WTC11 (cell line): Measurements from ENCODE around the gene UBE3A. TPM values are rescaled to one million over a fixed set of nuclear protein-coding genes. Genes with fewer than 3 reads are reported as not detected.

Experiments used
- ATAC-seq: fragments of 200-7000 bp; cut with Tn5 transposase; 2 replicates; pipeline ENCODE4 v1.10.0; 2021; ENCODE audit warnings: mild to moderate bottlenecking, moderate library complexity
- CTCF ChIA-PET: fragments of 300-600 bp; sonication (Branson Sonifier 250); formaldehyde crosslinking; loops from one replicate; lab custom pipeline; 2021; ENCODE audit warnings: antibody characterized with exemption; lab: Charles Lee
- POLR2A ChIA-PET: fragments of 350-600 bp; sonication (Branson Sonifier 250); formaldehyde crosslinking; loops from one replicate; lab custom pipeline; 2021; ENCODE audit warnings: antibody characterized with exemption; lab: Charles Lee
- DNase-seq: peaks from one replicate; pipeline ENCODE4 v3.0.0; 2021; ENCODE audit warnings: low spot score
- H3K27ac Mint-ChIP-seq: 2 replicates; pipeline ENCODE4 v1.8.0; 2021; ENCODE audit warnings: mixed read lengths
- H3K27me3 Mint-ChIP-seq: 2 replicates; pipeline ENCODE4 v1.8.0; 2021; ENCODE audit warnings: low read depth, mild to moderate bottlenecking, moderate library complexity, mixed read lengths
- H3K36me3 Mint-ChIP-seq: 2 replicates; pipeline ENCODE4 v1.8.0; 2021; ENCODE audit warnings: mixed read lengths
- H3K4me1 Mint-ChIP-seq: 2 replicates; pipeline ENCODE4 v1.8.0; 2022; ENCODE audit warnings: mixed read lengths
- H3K4me3 Mint-ChIP-seq: 2 replicates; pipeline ENCODE4 v1.8.0; 2021; ENCODE audit warnings: mild to moderate bottlenecking, moderate library complexity, mixed read lengths
- H3K9me3 Mint-ChIP-seq: 2 replicates; pipeline ENCODE4 v1.8.0; 2021; ENCODE audit warnings: mixed read lengths
- ELF4 ChIP-seq: sonication (generic); formaldehyde crosslinking; IDR thresholded peaks from 2 replicates; pipeline ENCODE4 v1.8.1; 2022; ENCODE audit warnings: low read depth, mild to moderate bottlenecking, moderate library complexity, missing genetic modification reagents
- FOXP1 ChIP-seq: sonication (generic); formaldehyde crosslinking; IDR thresholded peaks from 2 replicates; pipeline ENCODE4 v1.8.0; 2022; ENCODE audit warnings: missing genetic modification reagents, mild to moderate bottlenecking, moderate library complexity, borderline replicate concordance
- HMGA2 ChIP-seq: fragments of 250-450 bp; sonication (Bioruptor Pico); IDR thresholded peaks from 2 replicates; pipeline ENCODE4 v1.4.0; 2021; ENCODE audit warnings: mild to moderate bottlenecking, moderate library complexity
- MYBL2 ChIP-seq: sonication (generic); formaldehyde crosslinking; IDR thresholded peaks from 2 replicates; pipeline ENCODE4 v1.8.1; 2023; ENCODE audit warnings: mild to moderate bottlenecking, moderate library complexity, missing genetic modification reagents
- PRRX2 ChIP-seq: fragments of 250-450 bp; sonication (Bioruptor Pico); IDR thresholded peaks from 2 replicates; pipeline ENCODE4 v1.8.0; 2021; ENCODE audit warnings: mild to moderate bottlenecking
- SMAD3 ChIP-seq: sonication (generic); formaldehyde crosslinking; IDR thresholded peaks from 2 replicates; pipeline ENCODE4 v1.8.0; 2022; ENCODE audit warnings: missing genetic modification reagents, mild to moderate bottlenecking, borderline replicate concordance
- SP1 ChIP-seq: sonication (generic); formaldehyde crosslinking; conservative IDR thresholded peaks from 2 replicates; pipeline ENCODE4 v1.8.1; 2022; ENCODE audit warnings: missing genetic modification reagents
- TEAD1 ChIP-seq: sonication (generic); formaldehyde crosslinking; IDR thresholded peaks from 2 replicates; pipeline ENCODE4 v1.8.0; 2022; ENCODE audit warnings: mild to moderate bottlenecking, missing genetic modification reagents
- ZBTB21 ChIP-seq: sonication (generic); formaldehyde crosslinking; IDR thresholded peaks from 2 replicates; pipeline ENCODE4 v1.8.1; 2023; ENCODE audit warnings: mild to moderate bottlenecking, missing genetic modification reagents, borderline replicate concordance
- ZNF219 ChIP-seq: sonication (generic); formaldehyde crosslinking; IDR thresholded peaks from 2 replicates; pipeline ENCODE4 v1.8.0; 2023; ENCODE audit warnings: missing genetic modification reagents, mild to moderate bottlenecking, borderline replicate concordance
- total RNA-seq: library from RNA; stranded (reverse); gene quantifications from 3 replicates; pipeline ENCODE4 v1.2.3, GENCODE V29; 2021
- TF ChIP-seq, protein P1 (sequence below): sonication (generic); formaldehyde crosslinking; conservative IDR thresholded peaks from 2 replicates; pipeline ENCODE4 v1.8.1; 2023; ENCODE audit warnings: mild to moderate bottlenecking, low read depth, missing genetic modification reagents, moderate library complexity
- TF ChIP-seq, protein P2 (sequence below): sonication (generic); formaldehyde crosslinking; IDR thresholded peaks from 2 replicates; pipeline ENCODE4 v1.8.1; 2023; ENCODE audit warnings: mild to moderate bottlenecking, missing genetic modification reagents, moderate library complexity
- TF ChIP-seq, protein P3 (sequence below): sonication (generic); formaldehyde crosslinking; IDR thresholded peaks from 2 replicates; pipeline ENCODE4 v1.8.1; 2022; ENCODE audit warnings: missing genetic modification reagents, borderline replicate concordance
- TF ChIP-seq, protein P4 (sequence below): fragments of 250-450 bp; sonication (Bioruptor Pico); IDR thresholded peaks from 2 replicates; pipeline ENCODE4 v1.9.0; 2021; ENCODE audit warnings: moderate library complexity, mild to moderate bottlenecking, inconsistent platforms, borderline replicate concordance
- TF ChIP-seq, protein P5 (sequence below): sonication (generic); formaldehyde crosslinking; IDR thresholded peaks from 2 replicates; pipeline ENCODE4 v1.8.1; 2022; ENCODE audit warnings: mild to moderate bottlenecking, moderate library complexity, missing genetic modification reagents
- TF ChIP-seq, protein P6 (sequence below): sonication (generic); formaldehyde crosslinking; IDR thresholded peaks from 2 replicates; pipeline ENCODE4 v1.8.0; 2022; ENCODE audit warnings: mild to moderate bottlenecking, missing genetic modification reagents
- TF ChIP-seq, protein P7 (sequence below): sonication (generic); formaldehyde crosslinking; IDR thresholded peaks from 2 replicates; pipeline ENCODE4 v1.8.0; 2023; ENCODE audit warnings: missing genetic modification reagents
- TF ChIP-seq, protein P8 (sequence below): sonication (generic); formaldehyde crosslinking; conservative IDR thresholded peaks from 2 replicates; pipeline ENCODE4 v1.8.1; 2022; ENCODE audit warnings: mild to moderate bottlenecking, missing genetic modification reagents
- TF ChIP-seq, protein P9 (sequence below): sonication (generic); formaldehyde crosslinking; IDR thresholded peaks from 2 replicates; pipeline ENCODE4 v1.8.1; 2022; ENCODE audit warnings: low read depth, missing genetic modification reagents, borderline replicate concordance

UBE3A gene
- total RNA-seq, 1 experiment from 2014 or later = 120 TPM

DNA sequence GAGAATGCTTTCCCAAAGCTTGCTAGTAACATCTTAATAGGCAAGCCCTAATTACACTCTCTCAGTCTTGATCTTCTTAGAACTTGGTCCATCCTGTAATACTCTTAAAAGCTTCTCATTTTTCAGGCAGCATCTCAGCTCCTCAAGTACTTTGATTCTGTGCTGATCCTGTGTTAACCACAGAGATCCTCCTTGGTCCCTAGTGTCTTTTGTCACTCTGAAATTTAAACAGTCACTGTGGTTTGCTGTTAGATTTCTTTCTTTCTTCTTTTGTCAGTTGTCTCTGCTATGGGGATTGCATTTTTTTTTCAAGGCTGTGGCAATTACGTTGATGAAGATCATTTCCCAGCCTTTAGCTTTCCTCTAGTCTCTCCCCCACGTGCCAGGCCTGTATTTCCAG, 26.0 kb upstream of the UBE3A start:
- TF ChIP-seq, protein P1, sequence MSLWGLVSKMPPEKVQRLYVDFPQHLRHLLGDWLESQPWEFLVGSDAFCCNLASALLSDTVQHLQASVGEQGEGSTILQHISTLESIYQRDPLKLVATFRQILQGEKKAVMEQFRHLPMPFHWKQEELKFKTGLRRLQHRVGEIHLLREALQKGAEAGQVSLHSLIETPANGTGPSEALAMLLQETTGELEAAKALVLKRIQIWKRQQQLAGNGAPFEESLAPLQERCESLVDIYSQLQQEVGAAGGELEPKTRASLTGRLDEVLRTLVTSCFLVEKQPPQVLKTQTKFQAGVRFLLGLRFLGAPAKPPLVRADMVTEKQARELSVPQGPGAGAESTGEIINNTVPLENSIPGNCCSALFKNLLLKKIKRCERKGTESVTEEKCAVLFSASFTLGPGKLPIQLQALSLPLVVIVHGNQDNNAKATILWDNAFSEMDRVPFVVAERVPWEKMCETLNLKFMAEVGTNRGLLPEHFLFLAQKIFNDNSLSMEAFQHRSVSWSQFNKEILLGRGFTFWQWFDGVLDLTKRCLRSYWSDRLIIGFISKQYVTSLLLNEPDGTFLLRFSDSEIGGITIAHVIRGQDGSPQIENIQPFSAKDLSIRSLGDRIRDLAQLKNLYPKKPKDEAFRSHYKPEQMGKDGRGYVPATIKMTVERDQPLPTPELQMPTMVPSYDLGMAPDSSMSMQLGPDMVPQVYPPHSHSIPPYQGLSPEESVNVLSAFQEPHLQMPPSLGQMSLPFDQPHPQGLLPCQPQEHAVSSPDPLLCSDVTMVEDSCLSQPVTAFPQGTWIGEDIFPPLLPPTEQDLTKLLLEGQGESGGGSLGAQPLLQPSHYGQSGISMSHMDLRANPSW (CRISPR knock-in tag) = no peak
- TF ChIP-seq MYBL2 (CRISPR knock-in tag) (no peak), HMGA2 (CRISPR knock-in tag) (no peak), ZNF219 (CRISPR knock-in tag) (no peak)
- TF ChIP-seq, protein P2, sequence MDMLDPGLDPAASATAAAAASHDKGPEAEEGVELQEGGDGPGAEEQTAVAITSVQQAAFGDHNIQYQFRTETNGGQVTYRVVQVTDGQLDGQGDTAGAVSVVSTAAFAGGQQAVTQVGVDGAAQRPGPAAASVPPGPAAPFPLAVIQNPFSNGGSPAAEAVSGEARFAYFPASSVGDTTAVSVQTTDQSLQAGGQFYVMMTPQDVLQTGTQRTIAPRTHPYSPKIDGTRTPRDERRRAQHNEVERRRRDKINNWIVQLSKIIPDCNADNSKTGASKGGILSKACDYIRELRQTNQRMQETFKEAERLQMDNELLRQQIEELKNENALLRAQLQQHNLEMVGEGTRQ (CRISPR knock-in tag) = no peak
- peaks cover 5% of the 10 kb centered on the region for H3K9me3 Mint-ChIP-seq
- H3K4me3 Mint-ChIP-seq = no peak overlapping the region
- ChIA-PET CTCF (no interaction called here), POLR2A (no interaction called here)
- H3K27me3 Mint-ChIP-seq = no peaks in the 10 kb centered on the region; the same call in 1 of the 2 replicates
- ATAC-seq (no peak), DNase-seq (no peak)
- no peak overlapping the region for H3K27ac Mint-ChIP-seq
- H3K36me3 Mint-ChIP-seq = no peaks in the 10 kb centered on the region
- H3K4me1 Mint-ChIP-seq = no peaks in the 10 kb centered on the region

DNA sequence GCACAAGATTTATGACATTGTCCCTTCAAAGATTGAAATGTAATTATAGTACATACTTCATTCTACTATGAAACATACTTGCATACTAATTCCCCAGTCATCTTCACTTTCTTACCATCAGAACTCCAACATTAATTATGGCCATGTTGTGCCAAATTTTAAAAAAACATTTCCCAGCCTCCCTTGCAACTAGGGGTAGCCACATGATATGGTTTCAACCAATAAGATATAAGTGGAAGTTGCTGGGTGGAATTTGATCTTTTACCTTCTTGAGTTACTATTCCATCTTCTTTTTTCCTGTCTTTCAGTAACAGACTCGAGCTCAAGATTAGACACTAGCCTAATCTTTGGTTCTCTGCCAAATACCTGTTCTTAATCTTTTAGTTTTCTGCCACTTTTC, 25.6 kb upstream of the UBE3A start:
- ChIA-PET POLR2A (no interaction called here), CTCF (no interaction called here)
- no peaks in the 10 kb centered on the region for H3K36me3 Mint-ChIP-seq
- DNase-seq (no peak), ATAC-seq (no peak)
- no peak overlapping the region for H3K4me3 Mint-ChIP-seq
- H3K4me1 Mint-ChIP-seq = no peaks in the 10 kb centered on the region
- H3K27ac Mint-ChIP-seq = no peak overlapping the region
- H3K27me3 Mint-ChIP-seq = no peaks in the 10 kb centered on the region; the same call in 1 of the 2 replicates
- H3K9me3 Mint-ChIP-seq = peaks cover 5% of the 10 kb centered on the region
- TF ChIP-seq ELF4 = no peak
- TF ChIP-seq, protein P3, sequence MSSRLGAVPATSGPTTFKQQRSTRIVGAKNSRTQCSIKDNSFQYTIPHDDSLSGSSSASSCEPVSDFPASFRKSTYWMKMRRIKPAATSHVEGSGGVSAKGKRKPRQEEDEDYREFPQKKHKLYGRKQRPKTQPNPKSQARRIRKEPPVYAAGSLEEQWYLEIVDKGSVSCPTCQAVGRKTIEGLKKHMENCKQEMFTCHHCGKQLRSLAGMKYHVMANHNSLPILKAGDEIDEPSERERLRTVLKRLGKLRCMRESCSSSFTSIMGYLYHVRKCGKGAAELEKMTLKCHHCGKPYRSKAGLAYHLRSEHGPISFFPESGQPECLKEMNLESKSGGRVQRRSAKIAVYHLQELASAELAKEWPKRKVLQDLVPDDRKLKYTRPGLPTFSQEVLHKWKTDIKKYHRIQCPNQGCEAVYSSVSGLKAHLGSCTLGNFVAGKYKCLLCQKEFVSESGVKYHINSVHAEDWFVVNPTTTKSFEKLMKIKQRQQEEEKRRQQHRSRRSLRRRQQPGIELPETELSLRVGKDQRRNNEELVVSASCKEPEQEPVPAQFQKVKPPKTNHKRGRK (CRISPR knock-in tag) = no peak
- no peak for TF ChIP-seq FOXP1
- TF ChIP-seq, protein P4, sequence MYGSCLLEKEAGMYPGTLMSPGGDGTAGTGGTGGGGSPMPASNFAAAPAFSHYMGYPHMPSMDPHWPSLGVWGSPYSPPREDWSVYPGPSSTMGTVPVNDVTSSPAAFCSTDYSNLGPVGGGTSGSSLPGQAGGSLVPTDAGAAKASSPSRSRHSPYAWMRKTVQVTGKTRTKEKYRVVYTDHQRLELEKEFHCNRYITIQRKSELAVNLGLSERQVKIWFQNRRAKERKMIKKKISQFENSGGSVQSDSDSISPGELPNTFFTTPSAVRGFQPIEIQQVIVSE (CRISPR knock-in tag) = no peak
- TF ChIP-seq, protein P5, sequence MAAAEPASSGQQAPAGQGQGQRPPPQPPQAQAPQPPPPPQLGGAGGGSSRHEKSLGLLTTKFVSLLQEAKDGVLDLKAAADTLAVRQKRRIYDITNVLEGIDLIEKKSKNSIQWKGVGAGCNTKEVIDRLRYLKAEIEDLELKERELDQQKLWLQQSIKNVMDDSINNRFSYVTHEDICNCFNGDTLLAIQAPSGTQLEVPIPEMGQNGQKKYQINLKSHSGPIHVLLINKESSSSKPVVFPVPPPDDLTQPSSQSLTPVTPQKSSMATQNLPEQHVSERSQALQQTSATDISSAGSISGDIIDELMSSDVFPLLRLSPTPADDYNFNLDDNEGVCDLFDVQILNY (CRISPR knock-in tag) = no peak
- TF ChIP-seq TEAD1 (CRISPR knock-in tag) = no peak
- TF ChIP-seq, protein P6, sequence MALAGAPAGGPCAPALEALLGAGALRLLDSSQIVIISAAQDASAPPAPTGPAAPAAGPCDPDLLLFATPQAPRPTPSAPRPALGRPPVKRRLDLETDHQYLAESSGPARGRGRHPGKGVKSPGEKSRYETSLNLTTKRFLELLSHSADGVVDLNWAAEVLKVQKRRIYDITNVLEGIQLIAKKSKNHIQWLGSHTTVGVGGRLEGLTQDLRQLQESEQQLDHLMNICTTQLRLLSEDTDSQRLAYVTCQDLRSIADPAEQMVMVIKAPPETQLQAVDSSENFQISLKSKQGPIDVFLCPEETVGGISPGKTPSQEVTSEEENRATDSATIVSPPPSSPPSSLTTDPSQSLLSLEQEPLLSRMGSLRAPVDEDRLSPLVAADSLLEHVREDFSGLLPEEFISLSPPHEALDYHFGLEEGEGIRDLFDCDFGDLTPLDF = no peak
- TF ChIP-seq SMAD3 = no peak
- TF ChIP-seq, protein P7, sequence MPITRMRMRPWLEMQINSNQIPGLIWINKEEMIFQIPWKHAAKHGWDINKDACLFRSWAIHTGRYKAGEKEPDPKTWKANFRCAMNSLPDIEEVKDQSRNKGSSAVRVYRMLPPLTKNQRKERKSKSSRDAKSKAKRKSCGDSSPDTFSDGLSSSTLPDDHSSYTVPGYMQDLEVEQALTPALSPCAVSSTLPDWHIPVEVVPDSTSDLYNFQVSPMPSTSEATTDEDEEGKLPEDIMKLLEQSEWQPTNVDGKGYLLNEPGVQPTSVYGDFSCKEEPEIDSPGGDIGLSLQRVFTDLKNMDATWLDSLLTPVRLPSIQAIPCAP (CRISPR knock-in tag) = no peak
- TF ChIP-seq SP1 = no peak
- no peak for TF ChIP-seq ZBTB21 (CRISPR knock-in tag)
- TF ChIP-seq, protein P8, sequence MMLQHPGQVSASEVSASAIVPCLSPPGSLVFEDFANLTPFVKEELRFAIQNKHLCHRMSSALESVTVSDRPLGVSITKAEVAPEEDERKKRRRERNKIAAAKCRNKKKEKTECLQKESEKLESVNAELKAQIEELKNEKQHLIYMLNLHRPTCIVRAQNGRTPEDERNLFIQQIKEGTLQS (CRISPR knock-in tag) = no peak
- no peak for TF ChIP-seq PRRX2 (CRISPR knock-in tag)
- TF ChIP-seq, protein P9, sequence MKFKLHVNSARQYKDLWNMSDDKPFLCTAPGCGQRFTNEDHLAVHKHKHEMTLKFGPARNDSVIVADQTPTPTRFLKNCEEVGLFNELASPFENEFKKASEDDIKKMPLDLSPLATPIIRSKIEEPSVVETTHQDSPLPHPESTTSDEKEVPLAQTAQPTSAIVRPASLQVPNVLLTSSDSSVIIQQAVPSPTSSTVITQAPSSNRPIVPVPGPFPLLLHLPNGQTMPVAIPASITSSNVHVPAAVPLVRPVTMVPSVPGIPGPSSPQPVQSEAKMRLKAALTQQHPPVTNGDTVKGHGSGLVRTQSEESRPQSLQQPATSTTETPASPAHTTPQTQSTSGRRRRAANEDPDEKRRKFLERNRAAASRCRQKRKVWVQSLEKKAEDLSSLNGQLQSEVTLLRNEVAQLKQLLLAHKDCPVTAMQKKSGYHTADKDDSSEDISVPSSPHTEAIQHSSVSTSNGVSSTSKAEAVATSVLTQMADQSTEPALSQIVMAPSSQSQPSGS (CRISPR knock-in tag) = no peak
